Fibroblast of mammary gland (primary cell): ENCODE results near the gene MROH2A.

Source experiments
- DNase-seq: peaks from one replicate; pipeline ENCODE4 v3.0.0-alpha.2; 2010; ENCODE audit warnings: low read depth
- H3K4me3 ChIP-seq: 2 replicates; pipeline ENCODE4 v1.5.1; 2011; ENCODE audit warnings: low read depth, mild to moderate bottlenecking, low read length, moderate library complexity; ENCODE audit not compliant: control insufficient read depth
- CTCF ChIP-seq: conservative IDR thresholded peaks from 2 replicates; pipeline ENCODE4 v1.5.1; 2011; ENCODE audit warnings: low read depth, low read length, inconsistent platforms; ENCODE audit not compliant: control insufficient read depth, insufficient read depth

The MROH2A gene

GRCh38 chr2:233768076-233768475, 10.1 kb upstream of the MROH2A start:
- no peak for TF ChIP-seq CTCF
- H3K4me3 ChIP-seq = no peak overlapping the region

GRCh38 chr2:233769260-233769659, 8.9 kb upstream of the MROH2A start:
- no peak for TF ChIP-seq CTCF
- DNase-seq = no peak

More at GRCh38 chr2:233768076-233768475, 10.1 kb upstream of the MROH2A start:
- DNase-seq = no peak

GRCh38 chr2:233772153-233772552, 6.0 kb upstream of the MROH2A start:
- no peak for DNase-seq
- no peak overlapping the region for H3K4me3 ChIP-seq
- TF ChIP-seq CTCF = no peak

More at GRCh38 chr2:233769260-233769659, 8.9 kb upstream of the MROH2A start:
- no peak overlapping the region for H3K4me3 ChIP-seq

- no peak for DNase-seq
- no peak for TF ChIP-seq CTCF
- H3K4me3 ChIP-seq = no peak overlapping the region
Measured at GRCh38 chr2:233772583-233772982, 5.5 kb upstream of the MROH2A start.

- DNase-seq = no peak
- no peak overlapping the region for H3K4me3 ChIP-seq
- no peak for TF ChIP-seq CTCF
Measured at GRCh38 chr2:233773854-233774253, 4.3 kb upstream of the MROH2A start.

GRCh38 chr2:233775414-233775813, 2.7 kb upstream of the MROH2A start:
- no peak overlapping the region for H3K4me3 ChIP-seq
- no peak for TF ChIP-seq CTCF
- DNase-seq = no peak

GRCh38 chr2:233779722-233780121, 1.6 kb downstream of the MROH2A start:
- DNase-seq = no peak
- no peak for TF ChIP-seq CTCF
- no peak overlapping the region for H3K4me3 ChIP-seq
